ENCODE results near the gene CIAO2A.
"Not testable (repeated sequence)": the region's sequence is repeated elsewhere in the genome, so short reads cannot be mapped to it uniquely, and the experiment has no call there.

The CIAO2A gene

GRCh38 chr15:64090527-64090926, 3.1 kb downstream of the CIAO2A start:
- Histone ChIP-seq H3K9ac (ENCODE audit: low read depth, low read length) (no peak overlapping the region), H3K9me3 (ENCODE audit: insufficient read depth, low read length, severe bottlenecking) (no peaks in the 10 kb centered on the region), H3K79me2 (ENCODE audit: insufficient read depth, low read length) (peaks cover 62% of the 10 kb centered on the region), H3K27ac (ENCODE audit: low read length) (no peak overlapping the region), H3K4me1 (ENCODE audit: insufficient read depth, low read length) (peaks cover 29% of the 10 kb centered on the region), H3K4me2 (ENCODE audit: insufficient read depth, low read length) (no peak overlapping the region), H4K20me1 (ENCODE audit: insufficient read depth, low read length) (0 out of 2 replicates have a peak, but pooled peaks cover 2% of the 10 kb centered on the region), H2AFZ (ENCODE audit: low read depth, low read length) (no peak overlapping the region), H3K4me3 (ENCODE audit: low read depth in 1 of 2, low read length in 2 of 2) (no peak overlapping the region), H3K36me3 (ENCODE audit: insufficient read depth, low read length) (peaks cover 16% of the 10 kb centered on the region), H3K27me3 (ENCODE audit: insufficient read depth, low read length, poor library complexity) (no peaks in the 10 kb centered on the region)
- no peak for ATAC-seq (ENCODE audit: insufficient read depth, low read depth)
- TF ChIP-seq CTCF (IDR thresholded peaks at IDR 0.05; ENCODE audit: borderline replicate concordance, extremely low read depth, low read length, poor library complexity, severe bottlenecking) = no peak
- TF ChIP-seq EZH2 (IDR thresholded peaks at IDR 0.05; ENCODE audit: borderline replicate concordance, low read depth, low read length, severe bottlenecking) = no peak
- no peak for DNase-seq

DNA sequence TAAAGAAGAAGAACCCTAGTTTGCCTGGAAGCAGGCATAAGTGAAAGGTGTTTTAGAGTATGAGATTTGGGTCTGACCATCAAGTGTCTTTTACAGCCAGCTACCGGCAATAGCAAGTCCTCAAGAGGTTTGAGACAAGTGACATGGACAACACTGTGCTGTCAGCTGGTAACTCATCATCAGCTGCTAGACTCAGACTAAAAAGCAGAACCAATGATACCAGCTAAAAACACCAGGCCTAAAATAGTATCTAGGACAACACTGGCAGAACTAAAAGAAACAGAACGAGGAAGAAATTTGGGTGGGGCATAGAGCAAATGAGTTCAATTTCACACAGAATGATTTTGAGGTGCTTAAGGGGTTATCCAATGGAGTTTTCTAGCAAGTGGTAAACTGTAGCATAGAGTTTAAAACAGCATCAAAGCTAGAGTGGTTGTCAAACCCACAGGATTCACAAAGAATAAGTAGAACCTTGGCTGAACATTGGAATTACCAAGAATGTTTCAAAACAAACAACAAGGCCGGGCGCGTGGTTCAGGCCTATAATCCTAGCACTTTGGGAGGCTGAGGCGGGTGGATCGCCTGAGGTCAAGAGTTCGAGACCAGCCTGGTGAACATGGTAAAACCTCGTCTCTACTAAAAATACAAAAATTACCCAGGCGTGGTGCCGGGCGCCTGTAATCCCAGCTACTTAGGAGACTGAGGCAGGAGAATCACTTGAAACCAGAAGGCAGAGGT, 3.9 kb downstream of the CIAO2A start:
- ATAC-seq (ENCODE audit: insufficient read depth, low read depth) = no peak
- Histone ChIP-seq H3K9me3 (ENCODE audit: insufficient read depth, low read length, severe bottlenecking) (no peaks in the 10 kb centered on the region), H3K36me3 (ENCODE audit: insufficient read depth, low read length) (peaks cover 19% of the 10 kb centered on the region), H2AFZ (ENCODE audit: low read depth, low read length) (no peak overlapping the region), H3K27ac (ENCODE audit: low read length) (no peak overlapping the region), H4K20me1 (ENCODE audit: insufficient read depth, low read length) (0 out of 2 replicates have a peak, but pooled peaks cover 2% of the 10 kb centered on the region), H3K9ac (ENCODE audit: low read depth, low read length) (no peak overlapping the region), H3K4me3 (ENCODE audit: low read depth in 1 of 2, low read length in 2 of 2) (no peak overlapping the region), H3K4me2 (ENCODE audit: insufficient read depth, low read length) (no peak overlapping the region), H3K4me1 (ENCODE audit: insufficient read depth, low read length) (peaks cover 21% of the 10 kb centered on the region), H3K27me3 (ENCODE audit: insufficient read depth, low read length, poor library complexity) (no peaks in the 10 kb centered on the region), H3K79me2 (ENCODE audit: insufficient read depth, low read length) (peaks cover 55% of the 10 kb centered on the region)
- TF ChIP-seq CTCF (IDR thresholded peaks at IDR 0.05; ENCODE audit: borderline replicate concordance, extremely low read depth, low read length, poor library complexity, severe bottlenecking) (no peak), EZH2 (IDR thresholded peaks at IDR 0.05; ENCODE audit: borderline replicate concordance, low read depth, low read length, severe bottlenecking) (no peak)
- no peak for DNase-seq

DNA sequence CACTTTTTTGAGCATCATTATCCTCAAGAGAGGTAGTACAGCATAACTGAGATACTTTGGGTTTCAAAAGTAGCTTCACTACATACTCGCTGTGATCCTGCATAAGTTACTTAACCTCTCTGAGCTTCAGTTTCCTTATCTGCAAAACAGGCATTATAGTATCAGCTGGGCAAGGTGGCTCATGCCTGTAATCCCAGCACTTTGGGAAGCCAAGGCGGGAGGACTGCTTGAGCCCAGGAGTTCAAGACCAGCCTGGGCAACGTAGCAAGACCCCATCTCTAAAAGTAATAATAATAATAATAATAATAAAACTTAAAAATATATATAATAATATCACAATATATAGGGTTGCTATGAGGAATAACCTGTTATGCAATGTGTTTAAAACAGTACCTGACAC, 10.9 kb downstream of the CIAO2A start:
- TF ChIP-seq CTCF (IDR thresholded peaks at IDR 0.05; ENCODE audit: borderline replicate concordance, extremely low read depth, low read length, poor library complexity, severe bottlenecking) = no peak
- peaks cover 3% of the 10 kb centered on the region; the same call in 1 of the 2 replicates for H4K20me1 ChIP-seq (ENCODE audit: insufficient read depth, low read length)
- H3K27ac ChIP-seq (ENCODE audit: low read length) = no peak overlapping the region
- no peaks in the 10 kb centered on the region for H3K9me3 ChIP-seq (ENCODE audit: insufficient read depth, low read length, severe bottlenecking)
- DNase-seq (no peak), ATAC-seq (ENCODE audit: insufficient read depth, low read depth) (no peak)
- H3K36me3 ChIP-seq (ENCODE audit: insufficient read depth, low read length) = peaks cover 12% of the 10 kb centered on the region
- H3K4me2 ChIP-seq (ENCODE audit: insufficient read depth, low read length) = no peak overlapping the region
- H3K27me3 ChIP-seq (ENCODE audit: insufficient read depth, low read length, poor library complexity) = no peaks in the 10 kb centered on the region
- H3K79me2 ChIP-seq (ENCODE audit: insufficient read depth, low read length) = peaks cover 4% of the 10 kb centered on the region
- no peak overlapping the region for H3K4me3 ChIP-seq (ENCODE audit: low read depth in 1 of 2, low read length in 2 of 2)
- no peaks in the 10 kb centered on the region for H3K4me1 ChIP-seq (ENCODE audit: insufficient read depth, low read length)
- no peak overlapping the region for H3K9ac ChIP-seq (ENCODE audit: low read depth, low read length)
- H2AFZ ChIP-seq (ENCODE audit: low read depth, low read length) = no peak overlapping the region

DNA sequence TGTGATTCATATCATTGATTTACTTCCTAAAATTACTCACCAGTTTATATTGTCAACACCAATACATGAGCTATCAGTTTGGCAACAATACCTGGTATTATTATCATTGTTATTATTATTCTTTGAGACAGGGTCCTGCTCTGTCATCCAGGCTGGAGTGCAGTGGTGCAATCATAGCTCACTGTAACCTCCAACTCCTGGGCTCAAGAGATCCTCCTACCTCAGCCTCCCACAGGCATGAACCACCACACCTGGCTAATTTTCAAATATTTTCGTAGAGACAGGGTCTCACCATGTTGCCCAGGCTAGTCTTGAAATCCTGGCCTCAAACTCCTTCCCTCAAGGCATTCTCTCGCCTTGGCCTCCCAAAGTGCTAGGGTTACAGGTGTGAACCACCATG, 20.1 kb downstream of the CIAO2A start:
- H3K4me1 ChIP-seq (ENCODE audit: insufficient read depth, low read length); H4K20me1 ChIP-seq (ENCODE audit: insufficient read depth, low read length); H2AFZ ChIP-seq (ENCODE audit: low read depth, low read length); H3K9ac ChIP-seq (ENCODE audit: low read depth, low read length); H3K27ac ChIP-seq (ENCODE audit: low read length); H3K9me3 ChIP-seq (ENCODE audit: insufficient read depth, low read length, severe bottlenecking); H3K27me3 ChIP-seq (ENCODE audit: insufficient read depth, low read length, poor library complexity); ATAC-seq (ENCODE audit: insufficient read depth, low read depth); H3K79me2 ChIP-seq (ENCODE audit: insufficient read depth, low read length); DNase-seq; H3K4me3 ChIP-seq (ENCODE audit: low read depth in 1 of 2, low read length in 2 of 2); H3K4me2 ChIP-seq (ENCODE audit: insufficient read depth, low read length): not testable (repeated sequence)
- H3K36me3 ChIP-seq (ENCODE audit: insufficient read depth, low read length) = peaks cover 24% of the 10 kb centered on the region
